HUDEP-2 (cell line): ENCODE results near the gene HPCAL1.

Experiments
- DNase-seq, 76 experiments: peaks; one replicate each; lab custom pipeline; 2025; ENCODE audit not compliant: unreplicated experiment in 76 of 76; lab: John Stamatoyannopoulos, UW

Gene HPCAL1

GRCh38 chr2:10366601-10367270, 64.0 kb downstream of the HPCAL1 start:
- no peak for DNase-seq

GRCh38 chr2:10367472-10368439, 65.1 kb downstream of the HPCAL1 start:
- no peak for DNase-seq

- DNase-seq: no peak
These were observed 66.0 kb downstream of the HPCAL1 start for GRCh38 chr2:10368491-10369231.

- DNase-seq: peak in 75 of 76 experiments; percentile 17 to 90 (median 71)
These were observed 66.9 kb downstream of the HPCAL1 start for GRCh38 chr2:10369269-10370255.

- DNase-seq: peak in 2 of 76 experiments; percentile 11 to 63
These were observed 67.7 kb downstream of the HPCAL1 start for GRCh38 chr2:10370390-10370789.

- DNase-seq: peak in 2 of 76 experiments; percentile 9 to 10
These were observed 68.2 kb downstream of the HPCAL1 start for GRCh38 chr2:10370895-10371294.

GRCh38 chr2:10371441-10372196, 68.9 kb downstream of the HPCAL1 start:
- DNase-seq: no peak

- DNase-seq: no peak
These were observed 69.6 kb downstream of the HPCAL1 start for GRCh38 chr2:10372203-10372861.

- DNase-seq: no peak
These were observed 70.1 kb downstream of the HPCAL1 start for GRCh38 chr2:10372862-10373240.

- DNase-seq: no peak
These were observed 71.2 kb downstream of the HPCAL1 start for GRCh38 chr2:10373931-10374330.

GRCh38 chr2:10374362-10374943, 71.7 kb downstream of the HPCAL1 start:
- no peak for DNase-seq

GRCh38 chr2:10375570-10376281, 73.0 kb downstream of the HPCAL1 start:
- DNase-seq: no peak

- no peak for DNase-seq
These were observed 74.5 kb downstream of the HPCAL1 start for GRCh38 chr2:10377052-10377746.

GRCh38 chr2:10377747-10378085, 75.0 kb downstream of the HPCAL1 start:
- no peak for DNase-seq

GRCh38 chr2:10378189-10378588, 75.5 kb downstream of the HPCAL1 start:
- no peak for DNase-seq

GRCh38 chr2:10380048-10380926, 77.6 kb downstream of the HPCAL1 start:
- no peak for DNase-seq
